Measurements from ENCODE around the gene HEY2.
"Not testable (repeated sequence)": the region's sequence is repeated elsewhere in the genome, so short reads cannot be mapped to it uniquely, and the experiment has no call there.

The HEY2 gene

GRCh38 chr6:125749173-125749864 is at the start of gene HEY2:
HEY2 (plus strand) TSS chr6:125749632; CDS start chr6:125749777, 145 bp downstream.
- peak; percentile 76 for DNase-seq

DNA sequence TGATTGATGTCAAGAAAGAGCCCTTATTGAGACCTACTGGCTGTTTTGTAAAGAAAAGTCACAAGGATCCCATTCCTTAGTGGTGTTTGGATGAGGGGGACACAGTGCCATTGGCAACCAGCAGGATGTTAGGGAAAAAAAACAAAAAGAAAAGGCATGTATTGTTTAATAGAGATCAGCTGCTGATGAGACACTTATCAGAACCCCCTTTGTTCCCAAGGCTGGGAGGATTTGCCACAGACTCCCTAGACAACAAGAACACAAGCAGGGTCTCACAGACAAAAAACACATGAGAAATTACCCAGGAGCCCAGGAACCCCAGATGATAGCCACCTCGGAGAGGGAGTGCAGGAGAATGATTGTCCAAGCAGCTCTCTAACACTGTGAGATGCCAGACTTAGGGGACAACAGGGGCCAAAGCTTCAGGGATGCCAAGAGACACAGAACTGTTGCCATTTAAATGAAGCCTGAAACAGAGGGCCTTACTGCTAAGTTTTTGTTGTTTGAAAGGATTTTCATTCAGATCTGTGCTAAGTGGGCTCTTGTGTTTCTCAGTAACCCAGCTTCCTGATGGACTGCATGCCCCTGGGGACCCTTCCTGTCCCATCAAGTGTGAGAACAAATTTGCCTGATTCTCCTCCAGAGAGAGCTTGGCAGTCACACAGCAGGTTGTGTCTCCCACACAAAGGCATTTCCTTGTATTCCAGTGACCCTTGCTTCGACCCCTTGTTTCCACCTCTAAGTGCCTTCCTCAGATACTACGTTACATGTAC is 48.7 kb upstream of the HEY2 start:
- no peak for DNase-seq

DNA sequence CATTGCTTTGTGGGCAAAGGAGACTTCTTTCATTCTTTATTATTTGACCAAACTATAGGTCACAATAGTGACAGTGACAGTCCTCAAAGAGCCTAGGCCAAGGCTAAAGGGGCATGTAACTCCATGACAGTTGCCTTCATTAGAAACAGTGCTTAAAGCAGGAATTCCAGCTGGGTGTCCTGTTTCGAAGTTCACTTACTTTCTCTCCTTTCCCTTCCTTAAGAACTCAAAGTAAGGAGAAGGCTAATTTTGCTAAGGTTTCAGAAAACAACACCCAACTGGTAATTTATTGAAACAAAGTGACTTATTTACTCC is 48.1 kb upstream of the HEY2 start:
- no peak for DNase-seq

- not testable (repeated sequence) for DNase-seq
Measured at GRCh38 chr6:125703882-125704281, 45.5 kb upstream of the HEY2 start.

- no peak for DNase-seq
Measured at GRCh38 chr6:125707615-125708243, 41.7 kb upstream of the HEY2 start.

DNA sequence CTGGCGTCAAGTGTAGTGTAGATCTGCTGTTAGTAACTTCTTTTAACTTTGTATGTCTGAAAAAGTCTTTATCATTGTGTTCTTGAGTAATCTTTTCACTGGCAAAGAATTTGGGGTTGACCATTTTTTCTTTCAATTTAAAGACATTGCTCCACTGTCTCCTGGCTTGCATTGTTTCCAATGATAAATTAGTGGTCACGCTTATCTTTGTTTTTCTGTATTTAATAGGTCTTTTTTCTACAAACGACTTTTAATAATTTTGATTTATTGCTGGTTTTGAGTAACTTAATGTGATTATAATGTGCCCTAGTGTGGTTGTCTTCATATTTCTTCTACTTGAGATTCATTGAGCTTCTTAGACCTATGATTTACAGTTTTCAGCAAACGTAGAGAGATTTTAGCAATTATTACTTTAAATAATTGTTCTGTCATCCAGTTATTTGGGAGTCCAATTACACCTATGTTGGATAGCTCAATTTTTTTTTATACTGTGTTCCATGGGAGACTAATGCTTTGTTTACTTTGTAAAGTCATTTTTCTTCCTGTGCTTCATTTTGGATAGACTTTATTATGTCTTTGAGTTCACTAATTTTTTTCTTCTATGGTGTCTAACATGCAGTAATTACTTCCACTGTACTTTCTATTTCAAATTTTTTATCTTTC is 38.3 kb upstream of the HEY2 start:
- DNase-seq = no peak

GRCh38 chr6:125714441-125715090 is 34.9 kb upstream of the HEY2 start:
- no peak for DNase-seq

DNA sequence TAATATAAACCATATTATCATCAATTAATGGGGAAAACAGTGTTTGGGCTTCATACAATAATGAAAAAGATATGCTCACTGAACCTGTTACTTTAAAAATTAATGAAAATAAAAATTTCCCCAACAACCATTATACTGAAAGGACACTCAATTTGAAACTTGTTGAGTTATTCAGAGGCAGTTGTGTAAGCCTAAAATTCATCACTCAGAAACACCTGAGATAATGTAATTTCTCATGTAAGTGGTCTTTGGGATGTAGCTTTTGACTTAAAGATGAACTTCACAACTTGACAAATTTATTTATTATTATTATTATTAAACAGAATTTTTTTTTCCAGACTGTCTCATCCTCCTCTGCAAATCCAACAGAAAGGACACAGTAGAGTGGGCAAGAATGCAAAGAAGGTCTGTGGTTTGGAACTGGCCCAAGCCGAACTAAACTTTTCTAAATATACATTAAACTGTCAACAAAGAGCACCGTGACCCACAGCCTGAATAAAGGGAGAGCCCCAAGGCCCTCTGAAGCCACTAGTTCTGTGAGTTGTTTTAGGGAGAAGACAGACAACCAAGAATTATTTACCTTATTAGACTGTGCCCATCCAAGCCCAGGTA is 32.2 kb upstream of the HEY2 start:
- DNase-seq = no peak

DNA sequence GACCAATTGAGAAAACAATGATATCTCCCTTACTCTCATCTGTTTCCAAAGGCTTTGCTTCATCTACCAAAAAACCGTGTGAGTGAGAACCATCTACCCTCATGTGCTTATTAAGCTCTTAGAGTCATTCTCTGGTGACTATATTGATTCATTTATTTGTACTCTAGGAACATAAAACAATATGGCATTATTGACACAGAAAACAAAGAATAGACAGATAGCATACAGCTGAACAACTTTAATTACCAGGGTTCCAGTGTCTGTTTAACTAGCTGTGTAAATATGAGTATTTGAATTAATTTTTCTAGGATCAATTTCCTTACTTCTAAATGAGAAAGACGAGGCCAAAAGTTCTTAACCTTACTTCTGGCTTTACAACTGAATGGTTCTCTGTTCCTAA is 31.3 kb upstream of the HEY2 start:
- DNase-seq = no peak

DNA sequence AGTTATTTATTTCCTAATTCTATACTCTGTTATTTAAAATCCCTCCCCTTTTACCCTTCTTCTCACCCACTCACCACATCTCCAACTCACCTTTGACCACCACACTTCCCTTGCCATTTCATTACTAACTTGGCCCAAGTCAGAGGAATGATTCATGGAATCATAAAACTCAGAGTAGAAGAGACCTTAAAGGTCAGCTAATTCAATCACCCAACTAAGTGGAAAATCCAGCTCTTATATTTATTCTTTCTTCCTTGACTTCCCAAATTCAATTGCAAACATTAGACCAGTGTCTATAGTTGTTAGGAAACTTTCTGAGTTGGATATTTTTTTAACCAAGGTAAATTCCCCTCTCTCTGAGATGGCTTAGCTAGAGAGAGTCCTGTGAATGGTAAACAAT is 26.5 kb upstream of the HEY2 start:
- DNase-seq = no peak

DNA sequence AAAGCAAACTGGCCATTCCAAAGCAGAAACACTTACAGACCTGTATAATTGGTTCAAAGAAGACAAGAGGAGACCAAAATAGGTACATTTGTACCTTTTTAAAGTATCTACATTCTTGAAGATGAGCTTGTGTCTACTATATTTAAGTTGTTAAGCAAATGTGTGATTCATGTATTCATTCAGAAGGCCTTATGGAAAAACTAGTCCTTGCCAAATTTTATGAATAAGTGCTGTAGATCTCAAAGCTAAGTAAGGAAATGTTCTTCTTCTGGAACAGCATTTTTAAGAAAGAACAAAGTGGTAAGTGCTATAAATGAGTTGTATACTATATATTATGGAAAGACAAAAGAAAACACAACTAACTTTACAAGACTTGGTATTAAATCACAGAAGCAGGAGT is 22.2 kb upstream of the HEY2 start:
- DNase-seq = no peak

GRCh38 chr6:125728739-125729138 is 20.7 kb upstream of the HEY2 start:
- no peak for DNase-seq

DNA sequence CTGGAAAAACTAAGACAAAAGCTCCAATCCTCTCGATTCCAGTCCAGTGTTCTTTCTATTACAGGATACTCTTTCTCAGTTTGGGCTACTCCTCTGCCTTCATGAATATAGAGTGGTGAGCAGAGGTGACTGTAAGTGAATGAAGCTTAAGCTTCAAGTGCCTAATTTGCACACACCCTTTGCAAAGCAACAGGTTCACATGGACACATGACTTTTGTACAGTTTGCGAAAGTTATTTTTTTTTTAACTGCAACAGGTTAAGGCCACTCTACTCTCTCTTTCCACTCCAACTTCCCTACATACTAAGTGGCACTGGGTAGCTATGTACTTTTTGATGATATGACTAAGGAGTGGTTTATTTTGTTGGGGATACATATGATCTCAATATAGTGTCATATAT is 19.4 kb upstream of the HEY2 start:
- DNase-seq = no peak

GRCh38 chr6:125732398-125732797 is 17.0 kb upstream of the HEY2 start:
- no peak for DNase-seq

GRCh38 chr6:125733516-125734300 is 15.7 kb upstream of the HEY2 start:
- DNase-seq = no peak

DNA sequence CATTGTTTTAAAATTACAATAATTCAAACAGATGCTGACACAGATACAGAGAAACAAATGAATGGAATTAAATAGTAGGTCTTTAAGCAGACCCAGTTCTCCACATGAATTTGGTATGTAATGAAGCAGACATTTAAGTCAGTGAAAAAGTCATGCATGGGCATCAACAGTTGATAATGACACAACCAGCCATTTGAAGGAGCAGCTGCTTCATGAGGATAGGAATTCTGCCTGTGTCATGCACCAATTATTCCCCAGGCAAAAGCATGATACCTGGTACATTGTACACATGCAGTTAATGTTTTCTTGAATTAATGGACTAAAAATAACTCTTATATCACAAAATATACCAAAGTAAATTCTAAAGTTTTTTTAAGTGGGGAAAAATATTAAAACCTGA is 11.2 kb upstream of the HEY2 start:
- DNase-seq = no peak

GRCh38 chr6:125739364-125739763 is 10.1 kb upstream of the HEY2 start:
- DNase-seq = no peak

- no peak for DNase-seq
Measured at GRCh38 chr6:125741336-125741735, 8.1 kb upstream of the HEY2 start.

GRCh38 chr6:125742024-125742423 is 7.4 kb upstream of the HEY2 start:
- no peak for DNase-seq

GRCh38 chr6:125742464-125743120 is 6.8 kb upstream of the HEY2 start:
- DNase-seq = no peak

GRCh38 chr6:125743604-125744003 is 5.8 kb upstream of the HEY2 start:
- no peak for DNase-seq

Measured in activated CD4-positive, alpha-beta T cell treated with anti-CD3 and anti-CD28 coated beads, Interleukin-2, amount 50 U/mL, for 1 hour (primary cell).